ENCODE data around the gene VIPR1. TPM values are rescaled to one million over a fixed set of nuclear protein-coding genes. Genes with fewer than 3 reads are reported as not detected.

VIPR1 gene
- total RNA-seq, 1 experiment from 2014 or later: 0.41 TPM

GRCh38 chr3:42517117-42517516 is 14.7 kb downstream of the VIPR1 start:
- Histone ChIP-seq H3K9me3 (ENCODE audit: control insufficient read depth, insufficient read depth, low read depth, low read length) (no peaks in the 10 kb centered on the region), H3K4me1 (ENCODE audit: control insufficient read depth, insufficient read depth, low read length) (no peaks in the 10 kb centered on the region), H3K4me3 (ENCODE audit: low read depth in 2 of 2, low read length in 2 of 2) (no peak overlapping the region), H3K27ac (ENCODE audit: low read length) (no peak overlapping the region), H3K27me3 (ENCODE audit: control insufficient read depth, insufficient read depth, low read length) (no peaks in the 10 kb centered on the region), H3K36me3 (ENCODE audit: control insufficient read depth, insufficient read depth, low read length) (no peaks in the 10 kb centered on the region)
- ChIA-PET POLR2A (no interaction called here), CTCF (no interaction called here)
- DNase-seq (ENCODE audit: low read depth, low spot score) (no peak), ATAC-seq (no peak)
- no peak for TF ChIP-seq TCF7L2 (IDR thresholded peaks at IDR 0.05; ENCODE audit: low read depth, low read length)
- TF ChIP-seq, protein P1, sequence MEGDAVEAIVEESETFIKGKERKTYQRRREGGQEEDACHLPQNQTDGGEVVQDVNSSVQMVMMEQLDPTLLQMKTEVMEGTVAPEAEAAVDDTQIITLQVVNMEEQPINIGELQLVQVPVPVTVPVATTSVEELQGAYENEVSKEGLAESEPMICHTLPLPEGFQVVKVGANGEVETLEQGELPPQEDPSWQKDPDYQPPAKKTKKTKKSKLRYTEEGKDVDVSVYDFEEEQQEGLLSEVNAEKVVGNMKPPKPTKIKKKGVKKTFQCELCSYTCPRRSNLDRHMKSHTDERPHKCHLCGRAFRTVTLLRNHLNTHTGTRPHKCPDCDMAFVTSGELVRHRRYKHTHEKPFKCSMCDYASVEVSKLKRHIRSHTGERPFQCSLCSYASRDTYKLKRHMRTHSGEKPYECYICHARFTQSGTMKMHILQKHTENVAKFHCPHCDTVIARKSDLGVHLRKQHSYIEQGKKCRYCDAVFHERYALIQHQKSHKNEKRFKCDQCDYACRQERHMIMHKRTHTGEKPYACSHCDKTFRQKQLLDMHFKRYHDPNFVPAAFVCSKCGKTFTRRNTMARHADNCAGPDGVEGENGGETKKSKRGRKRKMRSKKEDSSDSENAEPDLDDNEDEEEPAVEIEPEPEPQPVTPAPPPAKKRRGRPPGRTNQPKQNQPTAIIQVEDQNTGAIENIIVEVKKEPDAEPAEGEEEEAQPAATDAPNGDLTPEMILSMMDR (IDR thresholded peaks at IDR 0.05): no peak
- TF ChIP-seq, protein P2, sequence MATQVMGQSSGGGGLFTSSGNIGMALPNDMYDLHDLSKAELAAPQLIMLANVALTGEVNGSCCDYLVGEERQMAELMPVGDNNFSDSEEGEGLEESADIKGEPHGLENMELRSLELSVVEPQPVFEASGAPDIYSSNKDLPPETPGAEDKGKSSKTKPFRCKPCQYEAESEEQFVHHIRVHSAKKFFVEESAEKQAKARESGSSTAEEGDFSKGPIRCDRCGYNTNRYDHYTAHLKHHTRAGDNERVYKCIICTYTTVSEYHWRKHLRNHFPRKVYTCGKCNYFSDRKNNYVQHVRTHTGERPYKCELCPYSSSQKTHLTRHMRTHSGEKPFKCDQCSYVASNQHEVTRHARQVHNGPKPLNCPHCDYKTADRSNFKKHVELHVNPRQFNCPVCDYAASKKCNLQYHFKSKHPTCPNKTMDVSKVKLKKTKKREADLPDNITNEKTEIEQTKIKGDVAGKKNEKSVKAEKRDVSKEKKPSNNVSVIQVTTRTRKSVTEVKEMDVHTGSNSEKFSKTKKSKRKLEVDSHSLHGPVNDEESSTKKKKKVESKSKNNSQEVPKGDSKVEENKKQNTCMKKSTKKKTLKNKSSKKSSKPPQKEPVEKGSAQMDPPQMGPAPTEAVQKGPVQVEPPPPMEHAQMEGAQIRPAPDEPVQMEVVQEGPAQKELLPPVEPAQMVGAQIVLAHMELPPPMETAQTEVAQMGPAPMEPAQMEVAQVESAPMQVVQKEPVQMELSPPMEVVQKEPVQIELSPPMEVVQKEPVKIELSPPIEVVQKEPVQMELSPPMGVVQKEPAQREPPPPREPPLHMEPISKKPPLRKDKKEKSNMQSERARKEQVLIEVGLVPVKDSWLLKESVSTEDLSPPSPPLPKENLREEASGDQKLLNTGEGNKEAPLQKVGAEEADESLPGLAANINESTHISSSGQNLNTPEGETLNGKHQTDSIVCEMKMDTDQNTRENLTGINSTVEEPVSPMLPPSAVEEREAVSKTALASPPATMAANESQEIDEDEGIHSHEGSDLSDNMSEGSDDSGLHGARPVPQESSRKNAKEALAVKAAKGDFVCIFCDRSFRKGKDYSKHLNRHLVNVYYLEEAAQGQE (IDR thresholded peaks at IDR 0.05; ENCODE audit: insufficient read depth in 1 of 2, low read depth in 2 of 2, low read length in 1 of 2): no peak
- intact Hi-C loops (cut with micrococcal nuclease; ENCODE audit: unreplicated experiment) (no loop called here), in situ Hi-C loops (cut with HindIII; ENCODE audit: low pct_unique_long_range_greater_than_20kb, low sequenced_read_pairs) (no loop called here)
- no TSS peak for BruUV-seq (replicated peaks)

- ATAC-seq: no peak
- ChIA-PET POLR2A (no interaction called here), CTCF (no interaction called here)
- H3K9me3 ChIP-seq (ENCODE audit: control insufficient read depth, insufficient read depth, low read depth, low read length): no peaks in the 10 kb centered on the region
- no peak for TF ChIP-seq POLR2AphosphoS5 (IDR thresholded peaks at IDR 0.05; ENCODE audit: low read depth, low read length)
- TF ChIP-seq, protein P2 (IDR thresholded peaks at IDR 0.05; ENCODE audit: insufficient read depth in 1 of 2, low read depth in 2 of 2, low read length in 1 of 2): no peak
- TF ChIP-seq SIN3A (IDR thresholded peaks at IDR 0.05; ENCODE audit: borderline replicate concordance, insufficient read depth, low read depth, low read length): no peak
- TF ChIP-seq, protein P1 (IDR thresholded peaks at IDR 0.05): no peak
- no peak for TF ChIP-seq TCF7L2 (IDR thresholded peaks at IDR 0.05; ENCODE audit: low read depth, low read length)
- H3K4me1 ChIP-seq (ENCODE audit: control insufficient read depth, insufficient read depth, low read length): no peaks in the 10 kb centered on the region
- DNase-seq (ENCODE audit: low read depth, low spot score): no peak
- intact Hi-C loops (cut with micrococcal nuclease; ENCODE audit: unreplicated experiment) (no loop called here), in situ Hi-C loops (cut with HindIII; ENCODE audit: low pct_unique_long_range_greater_than_20kb, low sequenced_read_pairs) (no loop called here)
- no peak overlapping the region for H3K27ac ChIP-seq (ENCODE audit: low read length)
- no peaks in the 10 kb centered on the region for H3K36me3 ChIP-seq (ENCODE audit: control insufficient read depth, insufficient read depth, low read length)
- BruUV-seq (replicated peaks): no TSS peak
- H3K4me3 ChIP-seq (ENCODE audit: low read depth in 2 of 2, low read length in 2 of 2): no peak overlapping the region
- H3K27me3 ChIP-seq (ENCODE audit: control insufficient read depth, insufficient read depth, low read length): no peaks in the 10 kb centered on the region
Measured at GRCh38 chr3:42518800-42519567, 16.5 kb downstream of the VIPR1 start.

All from Panc1 (cell line).